ENCODE measurements around the gene IRX1. TPM values are rescaled to one million over a fixed set of nuclear protein-coding genes. Genes with fewer than 3 reads are reported as not detected.

The IRX1 gene
- total and polyA plus RNA-seq, 2 of the 8 experiments (the other 6 are each of a cell fraction or from before 2014, with no cell fraction given): 2.6 to 3.9 TPM

- TF ChIP-seq USF2 (IDR thresholded peaks at IDR 0.05; ENCODE audit: low read length) (no peak), EZH2 (IDR thresholded peaks at IDR 0.05; ENCODE audit: low read depth, low read length, severe bottlenecking) (no peak), POLR2A (IDR thresholded peaks at IDR 0.05; ENCODE audit: control extremely low read depth in 1 of 2, low read depth in 2 of 2, low read length in 2 of 2) (no peak), YY1 (IDR thresholded peaks at IDR 0.05; ENCODE audit: low read depth, low read length) (no peak), TEAD4 (IDR thresholded peaks at IDR 0.05; ENCODE audit: low read depth, low read length) (no peak), ASH2L (IDR thresholded peaks at IDR 0.05; ENCODE audit: low read length) (no peak), CHD2 (IDR thresholded peaks at IDR 0.05; ENCODE audit: low read length) (no peak), NANOG (IDR thresholded peaks at IDR 0.05; ENCODE audit: insufficient read depth, low read depth, low read length, poor library complexity, severe bottlenecking) (no peak), BRCA1 (IDR thresholded peaks at IDR 0.05; ENCODE audit: low read depth, low read length) (no peak)
Measured at GRCh38 chr5:3605298-3606010, 9.8 kb downstream of the IRX1 start (continued).
